ENCODE measurements around the gene VPS35L.
A peak's percentile ranks its signal among the peaks of the same experiment; 100 is the strongest.

The VPS35L gene

DNA sequence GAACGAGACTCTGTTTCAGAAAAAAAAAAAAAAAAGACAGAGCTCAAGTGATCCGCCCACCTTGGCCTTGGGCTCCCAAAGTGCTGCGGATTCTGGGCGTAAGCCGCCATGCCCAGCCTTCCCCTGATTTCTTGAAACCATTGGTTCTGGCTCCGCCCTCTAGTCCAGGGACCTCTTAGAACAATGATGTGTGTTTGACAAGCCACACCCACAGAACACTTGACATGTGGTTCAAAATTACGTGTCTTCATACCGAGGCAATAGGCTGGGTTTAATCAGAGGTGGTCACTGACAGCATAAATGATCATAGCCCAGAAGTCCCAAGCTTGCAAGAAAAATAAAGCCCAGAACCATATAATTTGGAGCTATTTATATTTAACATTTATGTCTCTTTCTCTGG is 139.5 kb downstream of the VPS35L start:
- no peak for DNase-seq (ENCODE audit: low spot score)

GRCh38 chr16:19696328-19696727 is 140.8 kb downstream of the VPS35L start:
- DNase-seq (ENCODE audit: low spot score), result peak; percentile 54

DNA sequence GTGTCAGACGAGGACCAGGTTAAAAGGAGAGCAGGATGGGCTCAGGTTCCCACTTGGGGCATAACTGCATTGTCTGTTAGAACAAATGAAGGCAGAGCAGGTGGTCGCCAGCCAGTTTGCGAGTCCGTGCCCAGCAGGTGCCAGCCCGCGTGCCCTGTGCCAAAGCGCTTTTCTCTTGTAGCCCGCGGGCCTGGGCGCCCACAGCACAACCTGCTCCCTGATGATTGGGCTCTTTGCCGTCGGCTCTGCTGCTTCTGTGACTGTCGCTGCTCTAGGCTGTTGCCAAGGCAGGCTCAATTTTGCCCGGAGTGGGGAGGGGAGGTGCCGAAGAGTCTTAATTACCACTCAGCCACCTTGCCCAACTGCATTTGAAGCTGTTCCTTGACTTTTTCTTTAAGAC is 141.5 kb downstream of the VPS35L start:
- peak; percentile 71 for DNase-seq (ENCODE audit: low spot score)

GRCh38 chr16:19697756-19698318 is 142.3 kb downstream of the VPS35L start:
- DNase-seq (ENCODE audit: low spot score), result no peak

- no peak for DNase-seq (ENCODE audit: low spot score)
Observed at GRCh38 chr16:19698480-19699465, 143.3 kb downstream of the VPS35L start.

DNA sequence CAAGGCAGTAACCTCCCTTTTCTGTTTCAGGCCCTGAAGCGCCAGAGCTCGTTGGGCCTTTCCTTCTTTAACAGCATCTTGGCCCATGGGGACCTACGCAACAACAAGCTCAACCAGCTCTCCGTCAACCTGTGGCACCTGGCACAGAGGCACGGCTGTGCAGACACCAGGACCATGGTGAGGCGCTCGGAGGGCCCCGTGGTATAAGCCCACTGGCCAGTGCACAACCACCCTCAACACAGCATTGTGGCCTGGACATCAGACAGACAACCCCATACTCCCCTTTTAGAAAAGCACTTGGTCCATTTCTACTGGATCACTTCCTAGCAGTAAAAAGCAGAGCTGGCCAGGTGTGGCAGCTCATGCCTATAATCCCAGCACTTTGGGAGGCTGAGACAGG is 144.0 kb downstream of the VPS35L start:
- no peak for DNase-seq (ENCODE audit: low spot score)

DNA sequence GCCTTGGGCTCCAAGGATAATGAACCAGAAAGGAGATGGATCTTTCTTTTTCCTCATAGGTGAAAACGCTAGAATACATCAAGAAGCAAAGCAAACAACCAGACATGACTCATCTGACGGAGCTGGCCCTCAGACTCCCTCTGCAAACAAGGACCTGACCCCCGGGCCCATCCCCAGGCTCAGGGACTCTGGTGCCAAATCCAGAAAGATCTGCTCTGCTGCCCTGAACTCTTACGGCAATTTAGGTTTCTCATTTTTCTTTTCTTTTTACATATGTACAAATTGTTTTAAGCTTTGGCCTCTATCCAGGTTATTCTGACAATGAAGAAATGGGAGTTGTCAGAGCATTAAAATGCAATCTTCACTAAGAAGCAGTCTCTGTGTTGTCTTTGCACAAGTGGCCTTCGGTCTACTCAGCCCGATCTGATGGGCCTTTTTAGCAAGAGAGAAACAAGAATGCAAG is 144.8 kb downstream of the VPS35L start:
- no peak for DNase-seq (ENCODE audit: low spot score)

- DNase-seq (ENCODE audit: low spot score), result no peak
Observed at GRCh38 chr16:19701091-19701490, 145.6 kb downstream of the VPS35L start.

DNA sequence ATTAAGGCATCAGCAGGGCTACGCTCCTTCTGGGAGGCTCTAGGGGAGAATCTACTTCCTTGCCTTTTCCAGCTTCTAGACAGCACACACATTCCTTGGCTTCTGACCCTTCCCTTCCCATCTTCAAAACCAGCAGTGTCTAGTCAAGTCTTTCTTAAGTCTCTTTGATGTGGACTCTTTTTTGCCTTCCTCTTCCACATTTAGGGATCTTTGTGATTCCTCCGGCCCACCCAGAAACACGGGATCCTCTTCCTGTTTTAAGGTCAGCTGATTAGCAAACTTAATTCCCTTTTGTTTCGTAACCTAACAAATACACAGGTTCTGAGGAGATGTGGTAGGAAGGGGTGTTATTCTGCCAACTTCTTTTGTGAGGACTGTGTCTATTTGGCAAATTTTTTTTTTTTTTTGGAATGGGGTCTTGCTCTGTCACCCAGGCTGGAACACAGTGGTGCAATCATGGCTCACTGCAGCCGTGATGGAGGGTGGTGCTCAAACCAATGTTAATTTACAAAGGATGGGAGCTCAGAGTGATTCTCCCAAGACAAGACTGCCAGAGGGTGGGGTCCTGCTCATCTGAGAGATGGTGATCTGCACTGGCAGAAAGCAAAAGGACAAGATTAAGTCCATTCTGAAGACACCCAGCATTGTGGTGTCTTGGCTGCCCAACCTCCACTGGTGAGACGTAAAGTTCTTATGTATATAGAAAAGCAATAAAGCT is 147.8 kb downstream of the VPS35L start:
- DNase-seq (ENCODE audit: low spot score), result no peak

GRCh38 chr16:19704321-19705145 is 149.0 kb downstream of the VPS35L start:
- DNase-seq (ENCODE audit: low spot score), result no peak

GRCh38 chr16:19705146-19705501 is 149.6 kb downstream of the VPS35L start:
- DNase-seq (ENCODE audit: low spot score), result no peak

DNA sequence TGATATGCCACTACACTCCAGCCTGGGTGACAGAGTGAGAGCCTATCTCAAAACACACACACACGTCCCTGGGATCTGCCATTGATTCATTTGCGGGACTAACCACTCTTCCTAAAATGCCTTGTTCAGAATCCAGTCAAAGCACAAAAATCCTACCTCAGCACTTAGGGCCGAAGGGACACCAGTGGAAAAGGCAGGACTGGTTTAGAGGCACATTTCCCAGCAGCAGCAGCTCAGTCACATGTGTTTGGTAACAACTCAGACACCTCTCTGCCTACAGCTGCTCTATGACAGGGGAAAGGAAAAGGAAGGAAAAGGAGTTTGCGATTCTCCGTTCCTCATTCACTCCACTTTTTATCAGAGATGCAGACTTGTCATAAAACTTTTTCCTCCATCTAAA is 150.3 kb downstream of the VPS35L start:
- no peak for DNase-seq (ENCODE audit: low spot score)

DNA sequence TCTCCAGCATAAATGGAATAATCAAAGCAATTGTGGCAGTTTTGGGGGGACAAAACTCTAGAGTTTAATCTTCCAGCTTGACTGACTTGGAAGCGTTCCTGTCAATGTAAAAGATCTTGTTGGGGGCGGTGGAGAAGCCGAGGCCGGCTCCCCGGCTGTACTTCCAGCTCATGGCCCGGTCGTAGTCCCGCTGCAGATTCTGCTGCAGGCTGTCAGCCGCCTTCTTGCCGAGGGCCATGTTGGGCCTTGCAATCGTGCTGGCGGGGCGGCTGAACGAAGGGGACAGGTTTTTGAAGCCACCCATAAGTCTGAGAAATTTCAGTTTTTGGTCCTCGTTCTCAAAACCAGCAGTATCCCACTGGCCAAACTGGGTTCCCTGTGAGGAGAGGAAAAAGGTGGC is 151.3 kb downstream of the VPS35L start:
- no peak for DNase-seq (ENCODE audit: low spot score)

GRCh38 chr16:19707569-19708295 is 152.2 kb downstream of the VPS35L start:
- DNase-seq (ENCODE audit: low spot score), result no peak

DNA sequence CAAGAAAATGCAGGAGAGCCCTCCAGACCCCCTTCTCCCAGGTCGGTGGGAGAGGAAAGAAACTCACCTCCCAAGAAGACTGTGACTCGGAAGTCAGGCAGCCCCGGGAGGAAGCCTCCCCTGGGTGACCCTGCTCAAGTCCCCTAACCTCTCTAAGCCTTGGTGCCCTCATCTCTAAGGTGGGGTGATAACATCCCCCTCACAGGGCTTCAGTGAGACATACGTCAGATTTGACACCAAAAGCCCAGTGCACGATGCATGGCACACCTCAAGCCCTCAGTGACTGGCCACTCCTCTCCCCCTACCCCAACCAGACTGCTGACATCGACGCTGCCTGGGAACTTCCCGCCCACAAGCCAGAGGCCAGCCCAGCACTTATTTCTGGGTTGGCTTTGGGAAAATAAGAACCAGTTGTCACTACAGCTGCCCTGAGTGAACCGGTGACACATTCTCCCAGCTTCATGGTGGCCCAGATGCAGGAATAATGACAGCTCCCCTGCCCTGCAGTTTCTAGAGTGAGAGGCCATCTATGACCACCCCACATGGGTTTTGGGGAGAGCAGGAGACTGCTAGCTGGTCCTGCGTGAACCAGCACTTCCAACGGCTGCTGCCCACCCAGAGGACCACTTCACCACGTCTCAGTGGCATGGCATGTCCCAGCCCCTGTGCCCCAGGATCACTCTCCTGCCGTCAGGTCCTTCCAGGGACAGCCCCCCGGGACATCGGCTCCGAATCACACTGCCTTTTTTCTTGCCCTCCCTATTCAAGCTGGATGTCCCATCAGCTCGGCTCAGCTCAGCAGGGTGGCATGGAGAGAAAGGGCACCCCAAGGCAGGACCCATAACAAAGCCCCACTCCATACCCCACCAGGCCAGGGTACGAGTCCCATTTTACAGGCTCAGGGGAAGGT is 153.0 kb downstream of the VPS35L start:
- DNase-seq (ENCODE audit: low spot score), result no peak

DNA sequence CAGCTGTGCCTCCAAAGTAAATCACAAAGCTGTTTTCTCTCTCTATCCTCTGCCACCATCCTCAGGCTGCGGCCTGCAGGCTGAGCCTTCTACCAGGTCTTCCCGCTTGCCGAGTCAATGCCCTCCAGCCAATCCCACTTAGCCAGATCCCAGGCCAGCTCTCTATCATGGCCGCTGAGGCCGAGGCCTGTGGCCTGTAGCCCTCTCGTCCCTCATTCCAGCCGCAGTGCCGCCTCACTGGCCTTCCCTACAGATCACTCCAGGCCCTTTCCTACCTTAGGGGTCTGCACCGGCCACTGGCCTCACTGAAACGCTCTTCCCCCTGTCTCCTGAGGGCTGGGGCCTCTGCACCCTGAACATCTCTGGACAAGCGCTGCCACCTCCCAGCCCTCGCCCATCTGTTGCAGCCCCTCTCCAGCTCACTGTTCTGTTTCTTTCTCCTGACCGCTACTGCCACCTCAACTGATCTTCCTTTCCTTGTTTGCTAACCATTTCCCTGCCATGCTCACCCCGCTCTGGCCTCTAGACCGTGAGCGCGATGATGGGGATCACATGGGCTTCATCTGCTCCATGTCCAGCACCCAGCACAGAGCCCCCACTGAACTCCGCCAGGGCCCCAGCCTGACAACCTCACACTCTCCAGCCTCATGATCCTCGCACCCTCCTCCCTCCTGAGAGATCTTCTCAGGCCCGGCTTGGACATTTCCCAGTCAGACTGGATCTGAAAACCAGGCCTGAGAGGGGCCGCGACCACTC is 154.1 kb downstream of the VPS35L start:
- no peak for DNase-seq (ENCODE audit: low spot score)

- no peak for DNase-seq (ENCODE audit: low spot score)
Observed at GRCh38 chr16:19710191-19710908, 154.8 kb downstream of the VPS35L start.

DNA sequence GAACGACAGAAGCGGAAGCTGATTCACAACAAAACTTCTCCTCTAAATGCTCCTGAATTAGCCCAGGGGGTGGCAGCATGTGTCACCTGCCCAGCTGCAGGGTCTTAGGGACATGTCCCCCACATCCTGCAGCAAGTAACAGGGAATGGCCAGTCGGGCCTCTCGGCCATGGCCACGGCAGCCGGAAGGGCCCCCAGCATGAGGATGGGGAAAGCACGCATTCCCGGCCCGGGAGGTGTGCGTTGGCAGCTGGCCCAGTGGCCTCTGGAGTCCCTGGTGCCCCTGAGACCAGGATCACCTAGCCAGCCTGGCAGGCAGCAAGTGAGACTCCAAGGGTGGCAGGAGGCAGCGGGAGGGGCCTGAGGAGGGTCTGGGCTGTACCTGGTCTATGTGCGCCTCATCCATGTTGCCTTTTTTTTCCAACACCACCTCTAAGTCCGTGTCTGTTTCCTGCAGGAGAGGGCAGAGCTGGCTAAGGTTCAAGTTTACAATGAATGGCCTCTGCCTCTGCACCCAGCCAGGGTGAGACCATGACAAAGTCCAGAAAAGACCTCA is 155.6 kb downstream of the VPS35L start:
- no peak for DNase-seq (ENCODE audit: low spot score)
